ENCODE data around the gene GADD45B.

GADD45B gene

DNA sequence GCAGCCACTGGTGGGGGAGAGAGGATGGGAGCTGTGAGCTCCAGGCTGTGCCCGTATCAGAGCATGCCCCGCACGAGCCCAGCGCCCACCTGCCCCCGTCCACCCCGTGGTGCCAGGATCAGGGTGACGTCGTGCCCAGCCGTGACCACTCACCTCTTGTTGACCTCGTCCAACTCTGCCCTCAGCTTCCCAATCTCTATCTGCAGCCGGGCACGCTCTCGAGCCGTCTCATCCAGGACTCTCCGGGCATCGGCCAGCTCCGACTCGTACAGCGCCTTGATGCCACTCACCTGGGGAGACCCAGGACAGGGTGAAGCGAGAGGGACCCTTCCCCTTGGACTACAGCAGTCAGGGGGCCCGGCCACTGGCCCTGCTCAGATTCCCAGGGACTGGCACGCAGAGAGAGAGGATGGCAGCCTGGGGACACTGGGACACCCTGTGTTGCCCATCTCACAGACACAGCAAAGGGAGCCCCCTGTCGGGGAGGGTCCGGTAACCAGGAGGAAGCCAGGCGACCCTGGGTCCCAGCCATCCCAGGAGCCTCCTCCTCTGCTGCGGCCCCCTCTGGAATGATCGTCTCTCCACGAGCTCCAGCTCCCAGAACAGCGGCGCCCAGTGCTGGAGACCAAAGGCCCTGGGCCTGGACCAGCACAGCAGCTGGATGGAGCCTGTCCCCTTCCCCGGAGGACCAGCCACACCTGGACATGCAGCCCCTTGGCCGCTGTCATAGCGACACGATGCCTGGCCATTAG is 31.5 kb upstream of the GADD45B start:
- TF ChIP-seq, protein P1, sequence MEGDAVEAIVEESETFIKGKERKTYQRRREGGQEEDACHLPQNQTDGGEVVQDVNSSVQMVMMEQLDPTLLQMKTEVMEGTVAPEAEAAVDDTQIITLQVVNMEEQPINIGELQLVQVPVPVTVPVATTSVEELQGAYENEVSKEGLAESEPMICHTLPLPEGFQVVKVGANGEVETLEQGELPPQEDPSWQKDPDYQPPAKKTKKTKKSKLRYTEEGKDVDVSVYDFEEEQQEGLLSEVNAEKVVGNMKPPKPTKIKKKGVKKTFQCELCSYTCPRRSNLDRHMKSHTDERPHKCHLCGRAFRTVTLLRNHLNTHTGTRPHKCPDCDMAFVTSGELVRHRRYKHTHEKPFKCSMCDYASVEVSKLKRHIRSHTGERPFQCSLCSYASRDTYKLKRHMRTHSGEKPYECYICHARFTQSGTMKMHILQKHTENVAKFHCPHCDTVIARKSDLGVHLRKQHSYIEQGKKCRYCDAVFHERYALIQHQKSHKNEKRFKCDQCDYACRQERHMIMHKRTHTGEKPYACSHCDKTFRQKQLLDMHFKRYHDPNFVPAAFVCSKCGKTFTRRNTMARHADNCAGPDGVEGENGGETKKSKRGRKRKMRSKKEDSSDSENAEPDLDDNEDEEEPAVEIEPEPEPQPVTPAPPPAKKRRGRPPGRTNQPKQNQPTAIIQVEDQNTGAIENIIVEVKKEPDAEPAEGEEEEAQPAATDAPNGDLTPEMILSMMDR (conservative IDR thresholded peaks at IDR 0.05; ENCODE audit: low read length) = no peak
- no peak overlapping the region for H3K4me3 ChIP-seq (ENCODE audit: low read length)
- DNase-seq (ENCODE audit: low read depth) = no peak

DNA sequence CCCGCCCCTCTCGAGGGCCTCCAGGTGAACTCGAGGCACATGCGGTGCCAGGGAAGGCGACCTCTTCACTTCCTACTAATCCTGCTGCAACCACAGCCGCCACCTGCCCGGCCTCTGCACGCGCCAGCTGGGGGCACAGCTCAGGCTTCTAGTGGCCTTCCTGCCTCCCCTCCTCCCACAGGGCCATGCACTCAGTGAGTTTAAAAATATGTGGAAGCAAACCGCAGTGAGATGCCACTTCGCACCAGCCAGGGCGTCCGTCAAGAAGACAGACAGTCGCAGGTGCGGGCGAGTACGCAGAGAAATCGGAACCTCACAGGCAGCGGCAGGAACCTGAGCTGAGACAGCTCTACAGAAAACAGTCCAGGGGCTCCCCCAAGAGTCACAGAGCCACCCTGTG is 29.5 kb upstream of the GADD45B start:
- TF ChIP-seq, protein P1 (conservative IDR thresholded peaks at IDR 0.05; ENCODE audit: low read length) = no peak
- DNase-seq (ENCODE audit: low read depth) = no peak
- H3K4me3 ChIP-seq (ENCODE audit: low read length) = no peak overlapping the region

DNA sequence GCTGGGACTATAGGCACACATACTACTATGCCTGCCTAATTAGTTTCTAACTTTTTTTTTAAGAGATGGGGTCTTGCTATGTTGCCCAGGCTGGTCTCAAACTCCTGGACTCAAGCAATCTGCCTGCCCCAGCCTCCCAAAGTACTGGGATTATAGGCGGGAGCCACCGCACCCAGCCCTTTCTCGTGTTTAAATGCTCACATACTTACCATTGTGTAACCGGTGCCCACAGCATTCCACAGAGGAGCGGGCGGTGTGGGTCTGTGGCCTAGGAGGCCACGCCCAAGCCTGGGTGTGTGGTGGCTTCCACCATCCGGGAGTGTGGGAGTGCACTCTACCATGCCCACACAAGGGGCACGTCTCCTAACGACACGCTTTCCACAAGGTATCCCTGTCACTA is 26.9 kb upstream of the GADD45B start:
- H3K4me3 ChIP-seq (ENCODE audit: low read length) = no peak overlapping the region
- TF ChIP-seq, protein P1 (conservative IDR thresholded peaks at IDR 0.05; ENCODE audit: low read length) = no peak
- peak; percentile 72 for DNase-seq (ENCODE audit: low read depth)

DNA sequence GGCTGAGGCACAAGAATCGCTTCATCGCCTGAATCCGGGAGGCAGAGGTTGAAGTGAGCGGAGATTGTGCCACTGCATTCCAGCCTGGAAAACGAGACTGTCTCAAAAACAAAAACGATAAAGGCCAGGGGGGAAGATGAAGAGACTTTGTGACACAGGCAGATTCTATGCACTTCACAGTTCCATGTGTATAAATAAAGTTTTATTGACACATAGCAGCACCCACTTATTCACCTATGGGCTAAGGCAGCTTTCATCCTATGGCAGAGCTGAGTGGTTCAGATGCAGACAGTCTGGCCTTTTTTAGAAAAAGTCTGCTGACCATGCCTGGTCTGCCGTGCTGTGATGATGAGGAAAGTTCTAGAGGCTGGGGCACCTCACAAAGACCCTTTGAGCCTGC is 24.8 kb upstream of the GADD45B start:
- TF ChIP-seq, protein P1 (conservative IDR thresholded peaks at IDR 0.05; ENCODE audit: low read length) = no peak
- DNase-seq (ENCODE audit: low read depth) = no peak
- no peak overlapping the region for H3K4me3 ChIP-seq (ENCODE audit: low read length)

DNA sequence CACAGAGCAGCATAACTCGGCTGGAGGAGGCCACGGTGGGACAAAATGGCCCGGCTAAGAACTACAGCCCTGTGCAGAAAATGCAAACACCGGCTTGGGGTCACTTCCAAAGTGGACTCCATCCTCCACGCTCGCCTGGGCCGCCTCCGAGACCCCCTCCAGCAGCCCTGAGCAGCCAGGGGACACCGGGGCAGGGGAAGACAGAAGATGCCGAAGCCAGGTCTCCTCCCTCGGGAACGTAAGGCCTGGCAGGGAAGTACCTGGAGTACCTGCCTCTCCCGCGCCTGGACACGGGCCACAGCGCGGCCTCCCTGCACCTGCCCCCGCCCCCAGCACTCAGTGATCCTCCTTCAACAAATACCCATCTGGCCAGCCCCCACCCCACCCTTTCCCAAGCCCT is 24.2 kb upstream of the GADD45B start:
- H3K4me3 ChIP-seq (ENCODE audit: low read length) = no peak overlapping the region
- DNase-seq (ENCODE audit: low read depth) = no peak
- TF ChIP-seq, protein P1 (conservative IDR thresholded peaks at IDR 0.05; ENCODE audit: low read length) = no peak

DNA sequence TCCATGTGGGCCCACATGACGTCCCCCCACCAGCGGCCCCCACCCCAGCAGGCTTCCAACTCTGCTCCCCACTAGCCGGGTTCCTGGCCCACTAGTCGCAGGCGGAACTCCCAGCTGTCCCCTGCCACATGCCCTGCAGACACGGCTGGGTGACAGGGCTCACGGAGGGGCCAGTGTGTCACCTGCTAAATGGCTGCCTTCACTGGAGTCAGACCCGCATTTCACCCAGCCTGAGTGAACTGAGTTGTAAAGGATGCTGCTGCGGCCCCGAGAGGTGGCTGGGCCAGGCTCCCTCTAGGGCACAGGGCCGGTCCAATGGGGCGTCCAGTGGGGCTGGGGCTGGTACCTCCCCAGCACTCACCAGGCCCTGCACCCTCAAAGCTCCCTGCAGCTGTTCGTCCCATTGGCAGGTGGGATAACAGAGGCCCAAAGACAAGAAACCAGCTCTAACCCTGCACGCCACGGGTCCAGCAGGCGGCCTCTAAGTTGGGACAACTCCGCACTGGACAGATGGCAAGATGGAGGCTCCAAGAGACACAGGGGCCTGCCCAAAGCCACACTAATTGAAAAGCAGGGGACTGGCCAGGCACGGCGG is 22.4 kb upstream of the GADD45B start:
- TF ChIP-seq, protein P1 (conservative IDR thresholded peaks at IDR 0.05; ENCODE audit: low read length) = no peak
- no peak overlapping the region for H3K4me3 ChIP-seq (ENCODE audit: low read length)
- DNase-seq (ENCODE audit: low read depth) = no peak
